Fibroblast of the aortic adventitia (primary cell): ENCODE measurements around the gene ABAT. TPM values are rescaled to one million over a fixed set of nuclear protein-coding genes. Genes with fewer than 3 reads are reported as not detected.

ENCODE experiments used
- DNase-seq: peaks from one replicate; pipeline ENCODE4 v3.0.0-alpha.2; 2010; ENCODE audit warnings: low read depth
- H3K4me3 ChIP-seq: 2 replicates; pipeline ENCODE4 v1.5.1; 2011; ENCODE audit warnings: low read depth, mild to moderate bottlenecking, control low read depth, low read length, moderate library complexity
- total RNA-seq: library from RNA; depleted of rRNA; stranded (reverse); fragments of >200 nt; gene quantifications from 2 replicates; pipeline ENCODE4 v1.2.3, GENCODE V29; 2012; ENCODE audit warnings: low replicate concordance
- TF ChIP-seq, protein P1 (sequence below): IDR thresholded peaks from 2 replicates; pipeline ENCODE4 v1.5.1; 2011; ENCODE audit warnings: mild to moderate bottlenecking, low read length, control low read depth, inconsistent platforms; ENCODE audit not compliant: insufficient read depth

ABAT gene
- total RNA-seq, 1 donor = 1.4 TPM

DNA sequence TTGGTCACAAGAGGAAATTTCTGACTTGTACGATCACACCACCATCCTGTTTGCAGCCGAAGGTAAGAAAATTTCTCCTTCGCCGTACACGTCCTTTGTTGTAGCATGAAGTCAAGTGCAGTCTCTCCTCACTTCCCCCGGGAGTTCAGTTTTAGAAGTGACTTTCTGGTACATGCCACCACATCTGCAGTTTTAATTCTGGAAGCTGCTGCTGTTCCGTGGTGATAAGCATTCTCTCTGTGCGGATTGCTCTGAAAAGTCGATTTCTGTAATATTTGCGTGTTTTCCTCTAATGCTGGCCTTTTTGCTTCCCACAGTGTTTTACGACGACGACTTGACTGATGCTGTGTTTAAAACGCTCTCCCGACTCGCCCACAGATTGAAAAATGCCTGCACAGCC is 32.3 kb upstream of the ABAT start:
- TF ChIP-seq, protein P1, sequence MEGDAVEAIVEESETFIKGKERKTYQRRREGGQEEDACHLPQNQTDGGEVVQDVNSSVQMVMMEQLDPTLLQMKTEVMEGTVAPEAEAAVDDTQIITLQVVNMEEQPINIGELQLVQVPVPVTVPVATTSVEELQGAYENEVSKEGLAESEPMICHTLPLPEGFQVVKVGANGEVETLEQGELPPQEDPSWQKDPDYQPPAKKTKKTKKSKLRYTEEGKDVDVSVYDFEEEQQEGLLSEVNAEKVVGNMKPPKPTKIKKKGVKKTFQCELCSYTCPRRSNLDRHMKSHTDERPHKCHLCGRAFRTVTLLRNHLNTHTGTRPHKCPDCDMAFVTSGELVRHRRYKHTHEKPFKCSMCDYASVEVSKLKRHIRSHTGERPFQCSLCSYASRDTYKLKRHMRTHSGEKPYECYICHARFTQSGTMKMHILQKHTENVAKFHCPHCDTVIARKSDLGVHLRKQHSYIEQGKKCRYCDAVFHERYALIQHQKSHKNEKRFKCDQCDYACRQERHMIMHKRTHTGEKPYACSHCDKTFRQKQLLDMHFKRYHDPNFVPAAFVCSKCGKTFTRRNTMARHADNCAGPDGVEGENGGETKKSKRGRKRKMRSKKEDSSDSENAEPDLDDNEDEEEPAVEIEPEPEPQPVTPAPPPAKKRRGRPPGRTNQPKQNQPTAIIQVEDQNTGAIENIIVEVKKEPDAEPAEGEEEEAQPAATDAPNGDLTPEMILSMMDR = no peak
- no peak for DNase-seq
- no peak overlapping the region for H3K4me3 ChIP-seq

DNA sequence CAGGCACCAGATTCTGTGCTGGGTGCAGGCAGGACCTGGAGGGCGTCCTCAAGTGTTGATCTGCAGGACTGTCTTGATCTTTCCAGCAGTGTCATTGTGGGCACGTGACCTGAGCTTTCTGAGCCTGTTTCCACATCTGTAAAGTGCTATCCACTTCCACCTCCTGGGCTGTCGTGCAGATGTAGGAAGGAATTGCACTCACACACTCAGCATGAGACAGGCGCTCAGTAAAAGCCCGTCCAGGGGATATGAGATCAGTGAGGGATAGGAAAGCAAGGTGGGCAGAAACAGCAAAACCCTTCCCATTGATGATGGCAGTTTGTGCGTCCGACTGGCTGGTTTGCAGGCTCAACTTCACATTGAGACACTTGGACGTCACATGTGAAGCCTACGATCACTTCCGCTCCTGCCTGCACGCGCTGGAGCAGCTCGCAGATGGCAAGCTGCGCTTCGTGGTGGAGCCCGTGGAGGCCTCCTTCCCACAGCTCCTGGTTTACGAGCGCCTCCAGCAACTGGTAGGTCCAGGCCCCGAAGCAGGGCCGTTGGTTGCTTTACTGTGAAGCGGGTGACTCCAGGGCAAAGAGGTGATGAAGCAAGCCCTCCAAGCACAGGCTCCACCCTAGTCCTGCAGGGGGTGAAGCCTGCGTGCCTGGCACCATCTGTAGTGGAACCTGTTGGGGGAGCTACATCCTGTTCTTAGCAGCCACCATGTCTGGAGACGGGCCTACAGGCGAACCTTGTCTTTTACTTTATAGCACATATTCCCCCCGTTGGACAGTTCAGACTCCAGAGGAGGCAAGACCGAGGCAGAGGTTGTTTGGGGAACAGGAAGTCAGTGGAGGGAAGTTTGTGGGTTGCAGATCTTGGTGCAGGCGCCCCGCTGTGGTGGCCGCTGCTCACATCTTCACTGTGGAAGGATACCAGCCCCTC is 29.9 kb upstream of the ABAT start:
- no peak overlapping the region for H3K4me3 ChIP-seq
- no peak for DNase-seq

DNA sequence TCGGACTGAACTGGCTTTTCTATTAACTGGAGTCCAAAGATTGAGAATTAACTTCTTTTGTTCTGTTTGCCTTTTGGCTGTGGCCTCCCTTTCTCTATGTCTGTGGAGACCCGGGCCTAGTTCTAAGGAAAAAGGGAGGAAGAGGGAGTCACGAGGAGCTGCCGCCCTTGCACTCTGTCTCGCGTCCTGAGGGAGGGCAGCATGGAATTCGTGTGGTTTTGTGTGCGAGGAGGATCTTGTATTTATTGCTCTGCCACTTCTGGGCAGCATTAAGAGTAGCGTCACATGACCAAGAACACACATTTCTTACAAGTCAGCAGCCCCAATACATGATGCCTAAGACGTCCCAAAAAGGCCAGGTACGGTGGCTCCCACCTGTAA is 29.3 kb upstream of the ABAT start:
- TF ChIP-seq, protein P1 = no peak
- no peak for DNase-seq
- H3K4me3 ChIP-seq = no peak overlapping the region

More for the DNA sequence above, 29.9 kb upstream of the ABAT start:
- TF ChIP-seq, protein P1 = no peak

DNA sequence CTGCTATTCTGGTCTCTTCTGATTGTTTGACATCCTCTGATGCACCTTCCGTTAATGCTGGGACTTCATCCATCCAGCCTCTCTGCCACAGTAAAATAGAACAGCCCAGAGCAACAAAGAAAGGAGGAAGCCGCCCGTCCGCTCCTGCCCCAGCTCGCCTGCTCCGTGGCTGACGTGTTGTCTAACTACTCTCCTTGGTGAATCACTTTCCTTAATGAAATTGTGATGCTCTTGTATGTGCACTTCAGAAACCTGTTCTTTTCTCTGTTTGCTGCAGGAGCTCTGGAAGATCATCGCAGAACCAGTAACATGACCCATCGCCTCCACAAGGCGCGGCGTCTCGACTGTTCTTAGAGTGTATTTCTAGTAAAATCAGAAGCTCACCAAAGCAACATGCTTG is 28.6 kb upstream of the ABAT start:
- TF ChIP-seq, protein P1 = no peak
- no peak for DNase-seq

DNA sequence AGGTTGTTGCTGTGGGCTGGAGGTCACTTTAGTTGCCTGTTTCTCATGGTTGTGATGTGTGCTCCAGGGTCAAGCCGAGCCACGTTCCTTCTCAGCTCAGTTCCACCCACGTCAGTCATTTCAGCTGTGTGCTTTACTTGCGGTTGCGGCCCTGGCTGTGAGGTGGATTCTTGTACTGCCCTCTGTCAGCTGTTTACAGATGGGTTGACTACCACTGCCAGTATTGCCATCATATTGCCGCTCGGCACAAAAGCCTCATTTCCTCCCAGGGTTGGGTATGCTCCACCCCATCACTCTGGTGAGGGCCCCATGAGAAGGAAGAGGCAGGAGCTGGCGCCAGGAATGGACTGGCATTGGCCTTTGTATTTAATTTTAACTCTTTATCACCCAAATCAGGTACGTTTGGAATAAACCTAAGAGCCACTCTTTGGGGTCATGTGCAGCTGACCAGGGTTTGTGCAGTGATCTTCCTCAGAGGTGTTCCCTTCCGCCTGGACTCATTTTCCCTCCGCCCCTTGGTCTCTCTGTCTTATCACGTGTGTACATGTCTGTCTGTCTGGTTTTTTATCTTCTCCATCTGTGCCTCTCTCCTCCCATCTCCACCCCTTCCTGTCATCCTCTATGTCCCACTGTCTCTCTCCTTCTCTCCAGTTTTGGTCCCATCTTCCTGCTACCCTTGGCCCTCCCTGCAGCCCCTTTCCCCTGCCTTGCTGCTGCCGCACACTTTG is 27.9 kb upstream of the ABAT start:
- TF ChIP-seq, protein P1 = no peak
- H3K4me3 ChIP-seq = no peak overlapping the region
- no peak for DNase-seq

More for the DNA sequence above, 28.6 kb upstream of the ABAT start:
- no peak overlapping the region for H3K4me3 ChIP-seq

DNA sequence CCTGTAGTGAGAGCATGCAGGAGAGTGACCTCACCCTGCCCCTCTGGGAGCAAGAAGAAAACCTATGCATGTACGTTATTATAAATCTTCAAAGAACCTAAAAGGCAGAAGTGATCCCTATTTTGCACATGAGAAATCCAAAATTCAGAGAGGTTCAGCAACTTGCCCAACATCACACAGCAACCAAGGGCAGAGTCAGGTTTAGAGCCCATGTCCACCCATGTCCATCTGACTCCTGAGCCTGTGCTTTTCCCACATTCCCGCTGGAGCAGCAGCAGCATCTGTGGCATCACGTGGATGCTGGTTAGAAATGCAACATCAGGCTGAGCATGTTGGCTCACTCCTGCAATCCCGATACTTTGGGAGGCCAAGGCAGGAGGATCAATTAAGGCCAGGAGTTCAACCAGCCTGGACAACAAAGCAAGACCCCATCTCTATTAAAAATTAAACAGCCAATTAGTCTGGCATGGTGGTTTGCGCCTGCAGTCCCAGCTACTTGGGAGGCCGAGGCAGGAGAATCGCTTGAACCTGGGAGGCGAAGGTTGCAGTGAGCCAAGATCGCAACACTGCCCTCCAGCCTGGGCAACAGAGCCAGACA is 26.6 kb upstream of the ABAT start:
- no peak for DNase-seq
- no peak overlapping the region for H3K4me3 ChIP-seq
- TF ChIP-seq, protein P1 = no peak
